NCI-H187 (cell line): ENCODE results near the gene LCN12.
A peak's percentile ranks its signal among the peaks of the same experiment; 100 is the strongest.
"Not testable (repeated sequence)": the region's sequence is repeated elsewhere in the genome, so short reads cannot be mapped to it uniquely, and the experiment has no call there.

Experiments
- DNase-seq, 2 experiments: peaks; one replicate each; lab custom pipeline; 2025; lab: John Stamatoyannopoulos, UW

LCN12 gene

GRCh38 chr9:136991993-136992818 is 40.1 kb downstream of the LCN12 start, which contains the start of gene PAXX:
Gene PAXX, plus strand, starts transcription at chr9:136992422. Its CDS starts 22 bp downstream, at chr9:136992444.
- peak; percentile 45 to 72 for DNase-seq

DNA sequence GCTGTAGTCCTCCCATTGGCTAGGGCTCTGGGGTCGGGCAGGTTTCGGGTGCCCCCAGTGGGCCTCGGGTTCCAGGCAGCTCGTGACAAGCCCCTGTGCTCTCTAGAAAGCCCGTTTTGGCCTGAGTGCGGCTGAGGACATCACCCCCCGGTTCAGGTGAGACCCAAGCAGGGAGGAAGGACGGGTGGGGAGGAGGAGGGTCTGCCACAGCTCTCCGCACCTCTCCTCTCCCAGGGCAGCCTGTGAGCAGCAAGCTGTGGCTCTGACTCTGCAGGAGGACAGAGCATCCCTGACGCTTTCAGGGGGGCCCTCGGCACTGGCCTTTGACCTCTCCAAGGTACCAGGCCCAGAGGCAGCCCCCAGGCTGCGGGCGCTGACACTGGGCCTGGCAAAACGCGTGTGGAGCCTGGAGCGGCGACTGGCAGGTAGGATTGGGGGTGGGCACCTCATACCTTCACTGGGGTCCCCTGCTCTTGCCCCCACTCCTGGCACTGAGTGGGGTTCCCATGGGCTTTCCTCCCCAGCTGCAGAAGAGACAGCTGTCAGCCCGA is 40.8 kb downstream of the LCN12 start:
- no peak for DNase-seq

- no peak for DNase-seq
Observed at GRCh38 chr9:136994180-136994887, 42.3 kb downstream of the LCN12 start.

- no peak for DNase-seq
Observed at GRCh38 chr9:136994888-136995230, 42.8 kb downstream of the LCN12 start.

DNA sequence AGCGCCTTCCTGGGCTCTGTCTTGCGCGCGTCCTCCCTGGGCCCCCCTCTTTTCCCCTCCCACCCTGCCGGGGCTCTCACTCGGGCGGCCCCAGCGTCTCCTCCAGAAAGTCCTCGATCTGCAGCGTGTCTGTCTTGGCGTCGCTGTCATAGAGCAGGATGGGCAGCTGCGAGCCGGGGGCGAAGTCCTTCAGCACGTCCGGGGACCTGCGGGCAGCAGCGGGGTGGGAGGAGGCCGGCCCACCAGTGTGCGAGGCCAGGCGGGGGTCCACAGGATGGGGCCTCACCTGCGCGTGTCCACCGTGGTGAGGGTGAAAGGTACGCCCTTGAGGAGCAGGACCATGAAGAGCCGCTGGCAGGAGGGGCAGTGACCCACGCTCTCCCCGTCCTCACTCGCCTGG is 43.3 kb downstream of the LCN12 start:
- no peak for DNase-seq

GRCh38 chr9:136995772-136996311 is 43.8 kb downstream of the LCN12 start:
- DNase-seq = no peak

DNA sequence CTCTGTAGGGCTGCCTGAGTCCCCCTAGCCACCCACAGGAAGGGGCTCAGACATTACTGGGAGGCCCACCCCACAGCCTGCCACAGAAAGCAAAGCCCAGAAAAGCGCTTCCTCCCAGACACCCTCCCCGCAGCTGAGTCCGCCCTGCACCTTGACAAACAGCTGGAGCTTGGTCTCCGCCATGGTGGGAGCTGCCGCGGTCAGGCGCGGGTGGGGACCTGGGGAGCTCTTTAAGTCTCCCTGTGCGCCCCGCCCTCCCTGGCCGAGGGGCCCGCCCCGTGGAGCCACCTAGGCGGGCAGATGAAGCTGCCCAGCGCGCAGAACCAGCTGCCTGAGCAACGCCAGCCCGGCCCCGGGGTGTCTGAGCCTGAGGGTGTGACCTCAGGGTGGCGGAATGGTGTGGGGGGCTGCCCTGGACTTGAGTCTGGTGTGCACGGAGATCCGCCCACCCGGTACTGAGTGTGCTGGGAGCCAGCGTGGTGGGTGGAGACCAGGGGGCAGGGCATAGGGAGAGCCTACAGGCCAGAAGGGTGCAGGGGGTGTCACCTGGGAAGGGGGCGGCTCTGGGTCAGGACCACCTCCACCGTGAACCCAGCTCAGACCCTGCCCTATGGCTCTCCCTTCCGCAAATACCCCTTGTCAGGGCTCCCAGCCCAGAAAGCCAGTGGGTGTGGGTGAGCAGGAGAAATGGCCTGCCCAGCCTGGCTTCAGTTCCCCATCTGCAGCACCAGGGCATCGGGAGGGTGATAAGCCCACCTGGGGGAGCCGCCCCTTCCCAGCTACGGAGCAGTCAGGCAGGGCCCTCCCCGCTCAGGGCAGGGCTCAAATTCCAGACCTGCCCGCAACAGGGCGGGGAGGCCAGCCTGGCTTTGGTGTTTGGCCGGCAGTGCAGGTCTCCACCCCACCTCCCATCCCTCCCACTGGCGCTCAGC is 44.6 kb downstream of the LCN12 start, which contains the start of gene CLIC3:
CLIC3 (minus strand) TSS at position 208 of the 932 bp plus-strand sequence; CDS start at position 183, 25 bp downstream.
- no peak for DNase-seq

- no peak for DNase-seq
Observed at GRCh38 chr9:136997371-136997770, 45.3 kb downstream of the LCN12 start.

DNA sequence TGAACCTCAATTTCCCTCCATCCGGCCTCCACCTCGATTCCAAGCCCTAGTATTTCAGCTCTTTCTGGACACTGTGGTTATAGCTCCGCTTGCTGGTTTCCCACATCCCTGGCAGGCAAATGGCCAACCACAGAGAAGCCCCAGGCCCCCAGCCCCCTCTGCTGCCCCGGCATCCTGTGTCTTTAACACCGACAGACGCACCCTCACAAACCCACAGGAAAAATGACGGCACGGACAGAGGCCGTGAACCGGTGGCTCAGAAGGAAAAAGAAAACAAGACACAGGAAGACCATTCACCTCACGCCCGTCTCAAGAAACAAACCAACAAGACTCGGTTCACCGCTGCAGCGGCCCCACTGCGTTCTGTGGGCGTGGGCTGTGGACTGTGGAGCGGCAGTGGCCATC is 45.8 kb downstream of the LCN12 start:
- DNase-seq = no peak

- no peak for DNase-seq
Observed at GRCh38 chr9:137000177-137000930, 48.3 kb downstream of the LCN12 start.

DNA sequence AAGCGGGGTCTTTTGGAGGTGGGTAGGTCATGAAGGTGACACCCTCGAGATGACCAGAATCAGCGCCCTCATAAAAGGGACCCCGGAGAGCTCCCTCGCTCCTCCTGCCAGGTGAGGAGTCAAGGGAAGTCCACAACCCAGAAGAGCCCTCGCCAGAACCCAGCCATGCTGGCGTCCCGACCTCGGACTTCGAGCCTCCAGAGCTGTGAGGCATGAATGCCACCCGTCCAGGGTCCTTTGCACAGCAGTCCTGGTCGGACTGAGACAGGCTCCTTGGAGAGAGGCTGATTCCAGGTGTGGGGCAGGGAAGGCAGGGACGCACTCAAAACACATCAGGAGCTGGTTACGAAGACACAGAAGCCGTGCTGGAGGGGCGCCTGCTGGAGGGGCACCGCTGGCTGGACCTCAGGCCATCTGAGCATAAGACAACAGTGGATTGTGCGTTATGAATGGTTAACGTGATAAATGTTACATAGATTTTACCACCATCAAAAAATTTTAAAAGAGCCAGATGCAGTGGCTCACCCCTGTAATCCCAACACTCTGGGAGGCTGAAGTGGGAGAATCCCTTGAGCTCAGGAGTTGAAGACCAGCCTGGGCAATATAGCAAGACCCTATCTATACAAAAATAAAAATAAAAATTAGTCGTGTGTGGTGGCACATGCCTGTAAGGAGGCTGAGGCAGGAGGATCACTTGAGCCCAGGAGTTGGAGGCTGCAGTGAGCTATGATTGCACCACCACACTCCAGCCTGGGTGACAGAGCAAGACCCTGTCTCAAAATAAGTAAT is 50.0 kb downstream of the LCN12 start:
- no peak for DNase-seq

DNA sequence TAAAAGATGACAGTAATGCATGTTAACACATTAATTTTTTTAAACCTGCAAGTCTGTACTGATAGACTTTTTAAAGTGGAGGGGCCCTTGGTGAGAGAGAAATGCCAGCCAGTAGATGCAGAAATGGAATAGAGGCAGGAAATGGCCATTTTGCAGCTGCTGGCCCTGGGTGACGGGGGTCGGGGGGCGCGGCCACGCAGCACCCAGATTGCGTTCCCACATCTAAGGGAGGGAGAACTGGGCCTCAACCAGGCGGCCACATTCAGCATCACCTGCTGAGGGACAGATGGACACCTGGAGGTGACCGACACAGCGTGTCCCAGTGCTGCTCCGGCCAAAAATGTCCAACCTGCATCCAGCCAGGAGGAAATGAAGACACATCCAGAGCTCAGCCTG is 50.6 kb downstream of the LCN12 start:
- DNase-seq = no peak

- DNase-seq = not testable (repeated sequence)
Observed at GRCh38 chr9:137004285-137004684, 52.2 kb downstream of the LCN12 start.
